HUES6 (cell line): ENCODE data around the gene CDKL1.

Experiments used
- H3K27ac ChIP-seq: 2 replicates; pipeline ENCODE4 v1.7.0; 2013; ENCODE audit warnings: low read depth, mild to moderate bottlenecking, low read length, inconsistent platforms
- H3K27me3 ChIP-seq: 2 replicates; pipeline ENCODE4 v1.6.1; 2013; ENCODE audit warnings: low read length; ENCODE audit not compliant: control insufficient read depth, insufficient read depth
- H3K36me3 ChIP-seq: 2 replicates; pipeline ENCODE4 v1.6.1; 2013; ENCODE audit warnings: low read length; ENCODE audit not compliant: control insufficient read depth, insufficient read depth
- H3K4me1 ChIP-seq: 2 replicates; pipeline ENCODE4 v1.6.1; 2013; ENCODE audit warnings: low read length; ENCODE audit not compliant: control insufficient read depth, insufficient read depth
- H3K4me3 ChIP-seq: 2 replicates; pipeline ENCODE4 v1.5.1; 2013; ENCODE audit warnings: low read depth, low read length
- H3K9ac ChIP-seq: one replicate; pipeline ENCODE4 v1.6.1; 2013; ENCODE audit warnings: mild to moderate bottlenecking, low read length
- H3K9me3 ChIP-seq: 2 replicates; pipeline ENCODE4 v1.6.1; 2013; ENCODE audit warnings: low read depth, low read length; ENCODE audit not compliant: control insufficient read depth, insufficient read depth

Gene CDKL1

GRCh38 chr14:50343434-50343833 lies 53.2 kb downstream of the CDKL1 start:
- H3K9ac ChIP-seq: no peak overlapping the region
- H3K36me3 ChIP-seq: no peaks in the 10 kb centered on the region
- peaks cover 19% of the 10 kb centered on the region; the same call in 1 of the 2 replicates for H3K4me1 ChIP-seq
- no peak overlapping the region for H3K4me3 ChIP-seq
- H3K27ac ChIP-seq: no peak overlapping the region
- H3K27me3 ChIP-seq: no peaks in the 10 kb centered on the region
- H3K9me3 ChIP-seq: no peaks in the 10 kb centered on the region

GRCh38 chr14:50342221-50343078 lies 54.2 kb downstream of the CDKL1 start:
- Histone ChIP-seq H3K9ac (no peak overlapping the region), H3K4me3 (no peak overlapping the region), H3K9me3 (no peaks in the 10 kb centered on the region), H3K36me3 (no peaks in the 10 kb centered on the region), H3K27ac (no peak overlapping the region), H3K27me3 (no peaks in the 10 kb centered on the region), H3K4me1 (peaks cover 13% of the 10 kb centered on the region; the same call in 1 of the 2 replicates)

DNA sequence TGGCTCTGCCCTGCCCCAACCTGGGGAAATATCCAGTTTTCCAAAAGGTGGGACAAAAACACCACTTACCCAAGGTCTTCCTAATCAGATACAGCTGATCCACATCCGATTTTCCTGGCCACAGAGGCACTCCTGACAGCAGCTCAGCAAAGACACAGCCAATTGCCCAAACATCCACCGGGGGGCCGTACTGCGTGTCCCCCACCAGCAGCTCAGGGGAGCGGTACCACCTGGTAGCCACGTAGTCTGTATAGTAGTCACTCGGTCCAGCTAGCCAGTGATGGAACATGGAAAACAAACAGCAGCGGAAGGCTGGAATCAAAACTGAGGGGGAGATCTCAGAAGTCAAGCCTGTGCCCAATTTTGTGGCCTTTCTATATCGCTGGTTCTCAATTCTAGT lies 55.7 kb downstream of the CDKL1 start:
- H3K9me3 ChIP-seq: no peaks in the 10 kb centered on the region
- no peaks in the 10 kb centered on the region for H3K36me3 ChIP-seq
- H3K4me3 ChIP-seq: no peak overlapping the region
- no peaks in the 10 kb centered on the region for H3K27me3 ChIP-seq
- H3K9ac ChIP-seq: no peak overlapping the region
- H3K27ac ChIP-seq: no peak overlapping the region
- H3K4me1 ChIP-seq: peaks cover 16% of the 10 kb centered on the region

GRCh38 chr14:50340045-50340444 lies 56.6 kb downstream of the CDKL1 start:
- no peaks in the 10 kb centered on the region for H3K9me3 ChIP-seq
- H3K27me3 ChIP-seq: no peaks in the 10 kb centered on the region

GRCh38 chr14:50339178-50339804 lies 57.4 kb downstream of the CDKL1 start:
- Histone ChIP-seq H3K9ac (no peak overlapping the region), H3K36me3 (no peaks in the 10 kb centered on the region), H3K4me1 (peaks cover 23% of the 10 kb centered on the region), H3K9me3 (no peaks in the 10 kb centered on the region), H3K27ac (no peak overlapping the region), H3K4me3 (no peak overlapping the region), H3K27me3 (no peaks in the 10 kb centered on the region)

More at GRCh38 chr14:50340045-50340444, 56.6 kb downstream of the CDKL1 start:
- Histone ChIP-seq H3K36me3 (no peaks in the 10 kb centered on the region), H3K27ac (no peak overlapping the region), H3K4me3 (no peak overlapping the region), H3K4me1 (peaks cover 23% of the 10 kb centered on the region), H3K9ac (no peak overlapping the region)

GRCh38 chr14:50338587-50338986 lies 58.1 kb downstream of the CDKL1 start:
- no peak overlapping the region for H3K4me3 ChIP-seq
- H3K27me3 ChIP-seq: no peaks in the 10 kb centered on the region
- H3K9ac ChIP-seq: no peak overlapping the region
- H3K27ac ChIP-seq: no peak overlapping the region
- H3K36me3 ChIP-seq: no peaks in the 10 kb centered on the region
- H3K4me1 ChIP-seq: peaks cover 23% of the 10 kb centered on the region
- H3K9me3 ChIP-seq: no peaks in the 10 kb centered on the region

DNA sequence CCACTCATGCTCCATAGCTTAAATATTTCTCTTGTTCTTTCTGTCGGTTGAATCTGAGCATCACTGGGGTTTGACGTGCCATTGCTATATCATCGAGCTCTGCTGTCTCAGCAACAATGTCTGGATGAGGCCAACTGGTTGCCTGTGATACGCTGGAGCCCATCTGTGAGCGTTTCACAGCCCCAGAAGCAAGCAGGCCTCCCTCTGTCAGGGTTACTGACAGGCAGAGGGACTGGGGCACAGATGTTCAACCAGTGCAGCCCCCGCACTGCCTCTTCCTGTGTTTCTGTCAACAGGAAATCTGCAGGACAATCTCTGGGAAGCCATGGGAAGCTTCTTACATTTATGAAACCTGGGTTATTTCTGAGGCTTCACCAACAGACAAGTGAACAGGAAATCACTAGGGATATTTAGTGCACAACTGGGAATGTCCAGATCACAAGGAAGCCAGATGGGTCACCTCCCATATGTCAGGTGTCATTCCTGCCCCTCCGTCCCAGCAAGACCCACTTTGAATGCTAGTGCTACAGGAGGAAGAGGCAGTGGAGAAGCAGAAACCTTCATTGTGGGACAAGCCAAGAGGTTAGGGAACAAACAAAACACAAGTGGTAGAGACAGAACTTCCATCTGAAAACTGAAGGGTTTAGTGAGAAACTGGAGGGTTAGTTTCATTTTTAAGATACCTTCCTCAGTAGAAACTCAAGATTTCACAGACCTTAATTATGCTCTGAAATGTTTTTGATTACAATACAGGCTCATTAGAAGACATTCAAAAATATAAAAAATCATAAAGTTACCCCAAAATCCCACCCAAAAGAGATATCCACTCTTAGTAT lies 60.5 kb downstream of the CDKL1 start:
- H3K4me3 ChIP-seq: no peak overlapping the region
- peaks cover 19% of the 10 kb centered on the region for H3K4me1 ChIP-seq
- H3K36me3 ChIP-seq: peaks cover 7% of the 10 kb centered on the region; the same call in 1 of the 2 replicates
- peak overlapping the region; percentile 3; the same call in 1 of the 2 replicates for H3K27ac ChIP-seq
- H3K27me3 ChIP-seq: no peaks in the 10 kb centered on the region
- peak overlapping the region; percentile 47 for H3K9ac ChIP-seq
- no peaks in the 10 kb centered on the region for H3K9me3 ChIP-seq

DNA sequence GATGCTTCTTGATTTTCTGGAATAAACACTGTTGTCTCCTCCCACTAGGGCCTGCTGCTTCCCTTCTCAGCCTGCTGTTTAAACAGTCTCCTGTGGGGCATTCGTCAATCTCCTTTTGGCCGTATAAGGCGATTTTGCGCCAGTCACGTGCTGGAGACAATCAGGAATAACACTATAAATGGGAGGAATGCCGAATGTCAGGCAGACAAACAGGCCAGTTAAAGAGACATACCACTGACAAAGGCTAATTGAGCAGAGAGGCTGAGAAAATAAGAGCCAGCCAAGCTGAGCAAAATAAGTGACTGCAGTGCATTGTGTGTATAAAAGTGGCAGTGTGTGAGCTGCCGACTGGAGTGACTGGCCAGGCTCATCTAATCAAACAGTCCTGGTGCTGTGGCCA lies 61.3 kb downstream of the CDKL1 start:
- Histone ChIP-seq H3K27ac (peak overlapping the region; percentile 3; the same call in 1 of the 2 replicates), H3K4me1 (peaks cover 17% of the 10 kb centered on the region), H3K36me3 (peaks cover 7% of the 10 kb centered on the region), H3K27me3 (no peaks in the 10 kb centered on the region), H3K4me3 (no peak overlapping the region), H3K9me3 (no peaks in the 10 kb centered on the region), H3K9ac (peak overlapping the region; percentile 47)

- 0 out of 2 replicates have a peak overlapping the region, but pooled peaks have one; percentile 16 for H3K27ac ChIP-seq
- no peak overlapping the region for H3K9ac ChIP-seq
- no peaks in the 10 kb centered on the region for H3K9me3 ChIP-seq
- peaks cover 13% of the 10 kb centered on the region for H3K36me3 ChIP-seq
- peaks cover 16% of the 10 kb centered on the region for H3K4me1 ChIP-seq
- no peak overlapping the region for H3K4me3 ChIP-seq
- H3K27me3 ChIP-seq: no peaks in the 10 kb centered on the region
Observed at GRCh38 chr14:50334211-50334610, 62.5 kb downstream of the CDKL1 start.

DNA sequence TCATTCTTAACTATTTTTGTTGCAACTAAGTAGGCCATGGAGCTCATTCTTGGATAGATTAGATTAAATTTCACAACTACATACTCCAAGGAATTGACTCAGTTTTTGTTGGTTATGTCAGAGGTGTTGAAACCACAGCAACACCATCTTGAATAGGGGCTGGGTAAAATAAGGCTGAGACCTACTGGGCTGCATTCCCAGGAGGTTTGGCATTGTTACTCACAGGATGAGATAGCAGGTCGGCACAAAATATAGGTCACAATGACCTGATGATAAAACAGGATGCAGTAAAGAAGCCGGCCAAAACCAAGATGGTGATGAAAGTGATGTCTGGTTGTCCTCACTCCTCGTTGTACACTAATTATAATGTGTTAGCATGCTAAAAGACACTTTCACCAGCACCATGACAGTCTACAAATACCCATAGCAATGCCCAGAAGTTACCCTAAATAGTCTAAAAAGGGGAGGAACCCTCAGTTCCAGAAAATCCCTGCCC lies 63.6 kb downstream of the CDKL1 start:
- Histone ChIP-seq H3K4me1 (peaks cover 16% of the 10 kb centered on the region), H3K4me3 (no peak overlapping the region), H3K27me3 (no peaks in the 10 kb centered on the region), H3K9me3 (no peaks in the 10 kb centered on the region), H3K27ac (no peak overlapping the region), H3K9ac (no peak overlapping the region), H3K36me3 (peaks cover 13% of the 10 kb centered on the region)
